GM18858 (cell line): Measurements from ENCODE around the gene ENTPD7.
A peak's percentile ranks its signal among the peaks of the same experiment; 100 is the strongest.
"Not testable (repeated sequence)": the region's sequence is repeated elsewhere in the genome, so short reads cannot be mapped to it uniquely, and the experiment has no call there.

Source experiments
- ATAC-seq: cut with Tn5 transposase; IDR thresholded peaks from one replicate; pipeline ENCODE4 v1.9.1; 2021; ENCODE audit not compliant: unreplicated experiment

The ENTPD7 gene

GRCh38 chr10:99682752-99683151, 23.4 kb downstream of the ENTPD7 start:
- no peak for ATAC-seq

- peak; percentile 87 for ATAC-seq
Measured at GRCh38 chr10:99685597-99685967, 26.3 kb downstream of the ENTPD7 start.

- no peak for ATAC-seq
Measured at GRCh38 chr10:99689461-99689860, 30.2 kb downstream of the ENTPD7 start.

GRCh38 chr10:99693933-99694583, 34.7 kb downstream of the ENTPD7 start:
- no peak for ATAC-seq

- ATAC-seq: no peak
Measured at GRCh38 chr10:99695761-99696160, 36.5 kb downstream of the ENTPD7 start.

GRCh38 chr10:99698504-99699080, 39.3 kb downstream of the ENTPD7 start:
- ATAC-seq: no peak

GRCh38 chr10:99700649-99701048, 41.3 kb downstream of the ENTPD7 start:
- ATAC-seq: no peak

- no peak for ATAC-seq
Measured at GRCh38 chr10:99708428-99709012, 49.2 kb downstream of the ENTPD7 start.

GRCh38 chr10:99709480-99710229, 50.3 kb downstream of the ENTPD7 start:
- peak; percentile 64 for ATAC-seq

- ATAC-seq: no peak
Measured at GRCh38 chr10:99711129-99711719, 51.9 kb downstream of the ENTPD7 start.

- no peak for ATAC-seq
Measured at GRCh38 chr10:99714446-99714845, 55.1 kb downstream of the ENTPD7 start.

- ATAC-seq: no peak
Measured at GRCh38 chr10:99720387-99720786, 61.1 kb downstream of the ENTPD7 start.

GRCh38 chr10:99730026-99730425, 70.7 kb downstream of the ENTPD7 start:
- no peak for ATAC-seq

- no peak for ATAC-seq
Measured at GRCh38 chr10:99731306-99732032, 72.2 kb downstream of the ENTPD7 start.

GRCh38 chr10:99732033-99732842, 72.9 kb downstream of the ENTPD7 start, which contains the start of the genes COX15 and CUTC:
Gene COX15, minus strand, starts transcription at chr10:99732127. Its CDS starts 78 bp downstream, at chr10:99732049.
Gene CUTC, plus strand, starts transcription at chr10:99732234. Its CDS starts 115 bp downstream, at chr10:99732349.
- ATAC-seq: peak; percentile 69

- no peak for ATAC-seq
Measured at GRCh38 chr10:99733366-99733765, 74.1 kb downstream of the ENTPD7 start.

GRCh38 chr10:99734111-99734510, 74.8 kb downstream of the ENTPD7 start:
- not testable (repeated sequence) for ATAC-seq

GRCh38 chr10:99740260-99740659, 81.0 kb downstream of the ENTPD7 start:
- no peak for ATAC-seq

- no peak for ATAC-seq
Measured at GRCh38 chr10:99740933-99741559, 81.7 kb downstream of the ENTPD7 start.
